ENCODE measurements around the gene ATF7IP. TPM values are rescaled to one million over a fixed set of nuclear protein-coding genes. Genes with fewer than 3 reads are reported as not detected.

The ATF7IP gene
- total and polyA plus RNA-seq, 3 donors from 2014 or later: 71.0 to 84.6 (median 77.1) TPM

DNA sequence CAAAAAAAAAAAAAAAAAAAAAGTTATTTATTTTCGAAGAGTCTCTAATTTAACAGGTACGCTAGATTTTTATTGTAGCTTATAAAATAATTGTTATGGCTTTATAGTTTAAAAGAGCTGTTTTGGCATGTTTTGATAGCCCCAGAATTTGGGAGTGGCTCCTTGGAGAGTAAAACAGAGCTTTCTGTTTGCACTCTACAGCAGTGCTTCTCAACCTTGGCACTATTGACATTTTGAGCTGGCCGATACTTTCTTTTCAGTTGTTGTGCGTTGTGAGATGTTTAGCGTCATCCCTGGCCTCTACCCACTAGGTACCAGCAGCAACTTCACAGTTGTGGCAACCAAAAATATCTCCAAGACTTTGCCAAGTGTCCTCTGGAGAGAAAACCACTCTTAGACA lies 171.6 kb downstream of the ATF7IP start:
- no peak overlapping the region for H3K27ac ChIP-seq
- H3K9me3 ChIP-seq: no peaks in the 10 kb centered on the region
- no peak overlapping the region for H3K4me3 ChIP-seq
- H3K27me3 ChIP-seq: no peaks in the 10 kb centered on the region
- DNase-seq: no peak
- WGBS, 2 donors: 87 to 96% methylated on average over 5 of the region's 5 CpGs
- H3K4me1 ChIP-seq: no peaks in the 10 kb centered on the region
- intact Hi-C loops (cut with DNase I; ENCODE audit: low total_unique reads): no loop called here
- TF ChIP-seq POLR2A (IDR thresholded peaks at IDR 0.05): no peak
- TF ChIP-seq, protein P1, sequence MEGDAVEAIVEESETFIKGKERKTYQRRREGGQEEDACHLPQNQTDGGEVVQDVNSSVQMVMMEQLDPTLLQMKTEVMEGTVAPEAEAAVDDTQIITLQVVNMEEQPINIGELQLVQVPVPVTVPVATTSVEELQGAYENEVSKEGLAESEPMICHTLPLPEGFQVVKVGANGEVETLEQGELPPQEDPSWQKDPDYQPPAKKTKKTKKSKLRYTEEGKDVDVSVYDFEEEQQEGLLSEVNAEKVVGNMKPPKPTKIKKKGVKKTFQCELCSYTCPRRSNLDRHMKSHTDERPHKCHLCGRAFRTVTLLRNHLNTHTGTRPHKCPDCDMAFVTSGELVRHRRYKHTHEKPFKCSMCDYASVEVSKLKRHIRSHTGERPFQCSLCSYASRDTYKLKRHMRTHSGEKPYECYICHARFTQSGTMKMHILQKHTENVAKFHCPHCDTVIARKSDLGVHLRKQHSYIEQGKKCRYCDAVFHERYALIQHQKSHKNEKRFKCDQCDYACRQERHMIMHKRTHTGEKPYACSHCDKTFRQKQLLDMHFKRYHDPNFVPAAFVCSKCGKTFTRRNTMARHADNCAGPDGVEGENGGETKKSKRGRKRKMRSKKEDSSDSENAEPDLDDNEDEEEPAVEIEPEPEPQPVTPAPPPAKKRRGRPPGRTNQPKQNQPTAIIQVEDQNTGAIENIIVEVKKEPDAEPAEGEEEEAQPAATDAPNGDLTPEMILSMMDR (IDR thresholded peaks at IDR 0.05): no peak
- no peaks in the 10 kb centered on the region for H3K36me3 ChIP-seq (ENCODE audit: low read depth, missing control alignments)

DNA sequence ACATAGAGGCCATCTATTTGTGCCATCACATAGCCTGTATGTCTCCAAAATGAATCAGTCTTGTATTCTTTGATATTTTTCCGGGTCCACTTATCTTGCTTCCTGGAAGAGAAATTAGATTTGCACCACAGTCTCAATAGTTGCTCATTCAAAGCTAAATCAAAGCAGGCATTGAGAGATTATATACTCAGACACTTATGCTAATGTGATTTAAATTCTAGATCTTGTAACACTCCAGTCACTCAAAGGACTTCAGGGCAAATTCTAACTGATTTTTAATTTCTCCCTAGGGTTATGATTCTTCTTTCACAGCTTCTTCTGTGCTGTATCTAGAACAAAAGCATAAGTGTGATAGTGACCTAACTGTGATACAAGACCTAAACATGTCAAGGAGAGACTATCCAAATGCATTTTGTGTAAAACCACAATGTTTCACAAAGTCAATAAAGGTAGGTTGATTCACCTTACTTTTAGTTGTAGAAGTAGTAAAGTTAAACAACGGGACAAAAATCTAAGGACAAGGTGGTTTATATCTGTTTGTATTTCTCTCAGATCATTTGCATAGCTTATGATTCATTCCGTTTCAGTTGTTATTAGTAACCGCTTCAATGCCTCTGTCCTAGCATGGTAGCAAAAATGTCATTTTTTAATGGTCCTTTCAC lies 175.4 kb downstream of the ATF7IP start:
- TF ChIP-seq, protein P1 (IDR thresholded peaks at IDR 0.05): no peak
- no peak for TF ChIP-seq POLR2A (IDR thresholded peaks at IDR 0.05)
- H3K9me3 ChIP-seq: no peaks in the 10 kb centered on the region
- no peaks in the 10 kb centered on the region for H3K4me1 ChIP-seq
- H3K27me3 ChIP-seq: no peaks in the 10 kb centered on the region
- DNase-seq: no peak
- intact Hi-C loops (cut with DNase I; ENCODE audit: low total_unique reads): no loop called here
- WGBS, 2 donors: 73 to 82% methylated on average over 4 of the region's 4 CpGs
- no peak overlapping the region for H3K4me3 ChIP-seq
- H3K27ac ChIP-seq: no peak overlapping the region
- H3K36me3 ChIP-seq (ENCODE audit: low read depth, missing control alignments): no peaks in the 10 kb centered on the region

DNA sequence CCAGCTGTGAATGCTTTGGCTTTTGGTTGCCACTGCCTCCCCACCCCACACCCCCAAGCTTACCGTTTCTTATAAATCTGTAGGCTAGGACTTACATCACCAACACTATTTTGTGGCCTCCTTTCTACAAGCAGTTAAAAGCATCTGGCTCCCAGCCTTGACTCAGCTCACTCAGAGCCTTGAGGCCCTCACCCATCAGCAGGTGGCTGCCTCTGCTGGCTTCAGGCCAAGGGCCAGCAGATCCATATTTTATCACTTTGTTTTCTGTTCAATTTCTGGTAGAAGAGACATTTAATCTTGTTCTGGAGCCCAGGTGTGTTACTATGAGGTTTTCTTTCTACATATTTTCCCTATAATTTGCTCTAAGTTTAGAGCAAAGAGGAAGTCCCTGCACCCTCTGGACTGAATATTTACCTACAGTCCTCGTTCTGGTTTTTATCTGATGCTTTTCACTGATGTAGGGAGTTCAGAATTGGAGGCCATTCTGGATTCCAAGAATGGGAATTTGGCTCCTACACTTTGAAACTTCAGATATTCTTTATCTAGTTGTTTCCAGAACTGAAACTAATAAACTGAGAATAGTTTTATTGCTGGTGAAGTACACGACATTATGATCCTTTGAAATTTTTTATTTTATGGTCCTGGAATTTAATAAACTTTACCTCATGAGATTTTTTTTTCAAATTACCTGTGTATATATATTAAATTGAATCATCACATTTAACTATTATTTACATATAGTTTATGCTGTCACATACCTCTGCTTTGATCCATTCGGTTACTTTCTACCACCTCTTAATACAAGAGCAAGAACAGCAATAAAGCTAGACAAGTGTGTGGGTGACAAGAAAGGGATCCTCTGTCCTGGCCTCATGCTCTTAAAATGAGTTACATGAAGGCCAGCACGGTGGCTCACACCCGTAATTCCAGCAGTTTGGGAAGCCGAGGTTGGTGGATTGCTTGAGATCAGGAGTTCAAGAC lies 180.0 kb downstream of the ATF7IP start:
- Histone ChIP-seq H3K4me3 (no peak overlapping the region), H3K9me3 (no peaks in the 10 kb centered on the region), H3K27me3 (no peaks in the 10 kb centered on the region), H3K27ac (no peak overlapping the region), H3K36me3 (ENCODE audit: low read depth, missing control alignments) (no peaks in the 10 kb centered on the region), H3K4me1 (no peaks in the 10 kb centered on the region)
- no peak for DNase-seq
- TF ChIP-seq, protein P1 (IDR thresholded peaks at IDR 0.05): no peak
- no peak for TF ChIP-seq POLR2A (IDR thresholded peaks at IDR 0.05)
- intact Hi-C loops (cut with DNase I; ENCODE audit: low total_unique reads): no loop called here
- WGBS, 2 donors: 79 to 82% methylated on average over 7 of the region's 7 CpGs

DNA sequence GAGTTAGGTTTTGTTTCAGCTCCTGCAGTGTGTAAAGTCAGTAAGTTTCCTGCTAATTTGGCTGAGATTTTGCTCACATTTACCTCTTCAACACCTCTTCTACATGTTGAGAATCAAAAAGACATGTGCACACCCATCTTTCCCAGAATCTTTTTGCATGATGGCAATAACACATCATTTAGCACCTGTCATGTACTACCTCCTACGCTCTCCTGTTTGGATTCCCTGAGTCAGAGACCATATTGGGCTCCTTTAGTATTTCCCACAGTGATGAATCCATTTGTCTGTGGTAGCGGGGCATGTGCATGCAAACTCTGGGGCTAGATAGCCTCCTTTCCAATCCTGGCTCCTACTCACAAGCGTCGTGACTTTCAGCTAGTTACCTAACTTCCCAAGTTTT lies 182.1 kb downstream of the ATF7IP start:
- no peaks in the 10 kb centered on the region for H3K36me3 ChIP-seq (ENCODE audit: low read depth, missing control alignments)
- DNase-seq: no peak
- no peaks in the 10 kb centered on the region for H3K9me3 ChIP-seq
- TF ChIP-seq, protein P1 (IDR thresholded peaks at IDR 0.05): no peak
- no peak for TF ChIP-seq POLR2A (IDR thresholded peaks at IDR 0.05)
- no peak overlapping the region for H3K4me3 ChIP-seq
- no peaks in the 10 kb centered on the region for H3K27me3 ChIP-seq
- H3K27ac ChIP-seq: no peak overlapping the region
- 90 to 91% methylated on average over 4 of the region's 4 CpGs for WGBS, 2 donors
- intact Hi-C loops (cut with DNase I; ENCODE audit: low total_unique reads): no loop called here
- H3K4me1 ChIP-seq: no peaks in the 10 kb centered on the region
